Suprapubic skin (tissue), 4 donors: ENCODE data around the gene SHISA8.

Experiments used
- CTCF ChIP-seq, 2 donors: fragments of 200-600 bp in 1 of 2; fragments of 450-650 bp in 1 of 2; sonication (generic) in 1 of 2; IDR thresholded peaks; one replicate each; pipeline ENCODE4 v1.5.1; 2016 to 2019; ENCODE audit warnings: antibody characterized with exemption in 2 of 2, mild to moderate bottlenecking in 1 of 2, moderate library complexity in 1 of 2
- EP300 ChIP-seq: sonication (generic); formaldehyde crosslinking; IDR thresholded peaks from one replicate; pipeline ENCODE4 v1.6.1; 2017; ENCODE audit warnings: antibody characterized with exemption
- POLR2A ChIP-seq, 2 donors: fragments of 450-650 bp; IDR thresholded peaks; one replicate each; pipeline ENCODE4 v1.6.1; 2017; ENCODE audit warnings: antibody characterized with exemption in 2 of 2, mild to moderate bottlenecking in 2 of 2, moderate library complexity in 2 of 2
- POLR2AphosphoS5 ChIP-seq, 3 donors: sonication (generic); formaldehyde crosslinking; IDR thresholded peaks; one replicate each; pipeline ENCODE4 v1.6.1; 2017; ENCODE audit warnings: antibody characterized with exemption in 3 of 3

GRCh38 chr22:41891407-41891806, 23.5 kb downstream of the SHISA8 start:
- TF ChIP-seq CTCF (IDR thresholded peaks at IDR 0.05) = no peak
- TF ChIP-seq POLR2A (IDR thresholded peaks at IDR 0.05) = no peak
- no peak for TF ChIP-seq EP300
- TF ChIP-seq POLR2AphosphoS5 (IDR thresholded peaks at IDR 0.05) = no peak
